Adipocyte (in vitro differentiated cells): ENCODE results near the gene TBL2.
A peak's percentile ranks its signal among the peaks of the same experiment; 100 is the strongest.
"Not testable (repeated sequence)": the region's sequence is repeated elsewhere in the genome, so short reads cannot be mapped to it uniquely, and the experiment has no call there.

Experiments used
- DNase-seq: peaks from one replicate; pipeline ENCODE4 v3.0.0-alpha.2; 2015; ENCODE audit warnings: low read depth
- H3K27me3 ChIP-seq: replicated peaks from 2 replicates; pipeline ENCODE4 v1.7.0; 2013; ENCODE audit warnings: mild to moderate bottlenecking, low read length, moderate library complexity; ENCODE audit not compliant: control insufficient read depth, insufficient read depth
- H3K36me3 ChIP-seq: 2 replicates; pipeline ENCODE4 v1.7.0; 2013; ENCODE audit warnings: low read length, mild to moderate bottlenecking, moderate library complexity; ENCODE audit not compliant: control insufficient read depth, insufficient read depth, severe bottlenecking
- H3K4me1 ChIP-seq: 2 replicates; pipeline ENCODE4 v1.7.0; 2013; ENCODE audit warnings: mild to moderate bottlenecking, low read length, moderate library complexity; ENCODE audit not compliant: control insufficient read depth, insufficient read depth
- H3K4me3 ChIP-seq: 2 replicates; pipeline ENCODE4 v1.7.0; 2013; ENCODE audit warnings: mild to moderate bottlenecking, low read length, moderate library complexity
- H3K9ac ChIP-seq: 2 replicates; pipeline ENCODE4 v1.7.0; 2013; ENCODE audit warnings: mild to moderate bottlenecking, low read length, moderate library complexity
- H3K9me3 ChIP-seq: 2 replicates; pipeline ENCODE4 v1.7.0; 2013; ENCODE audit warnings: mild to moderate bottlenecking, low read length, moderate library complexity; ENCODE audit not compliant: control insufficient read depth

Gene TBL2

GRCh38 chr7:73581006-73581405, 2.6 kb upstream of the TBL2 start:
- H3K4me1 ChIP-seq: peaks cover 27% of the 10 kb centered on the region
- H3K27me3 ChIP-seq, H3K4me3 ChIP-seq, H3K36me3 ChIP-seq, H3K9me3 ChIP-seq, H3K9ac ChIP-seq, DNase-seq: not testable (repeated sequence)

- peak; percentile 37 for DNase-seq
- peak overlapping the region; percentile 93 for H3K9ac ChIP-seq
- peaks cover 26% of the 10 kb centered on the region for H3K36me3 ChIP-seq
- H3K4me3 ChIP-seq: peak overlapping the region; percentile 88
- H3K4me1 ChIP-seq: peaks cover 22% of the 10 kb centered on the region
- H3K9me3 ChIP-seq: no peaks in the 10 kb centered on the region
- no peaks in the 10 kb centered on the region for H3K27me3 ChIP-seq
These were observed 595 bp downstream of the TBL2 start for GRCh38 chr7:73577627-73578341.

- Histone ChIP-seq H3K9me3 (no peaks in the 10 kb centered on the region), H3K9ac (no peak overlapping the region), H3K4me1 (peaks cover 18% of the 10 kb centered on the region), H3K36me3 (peaks cover 66% of the 10 kb centered on the region), H3K27me3 (no peaks in the 10 kb centered on the region), H3K4me3 (no peak overlapping the region)
- no peak for DNase-seq
These were observed 4.6 kb downstream of the TBL2 start for GRCh38 chr7:73573791-73574190.

GRCh38 chr7:73573276-73573675, 5.1 kb downstream of the TBL2 start:
- Histone ChIP-seq H3K9me3 (no peaks in the 10 kb centered on the region), H3K4me3 (no peak overlapping the region), H3K4me1 (peaks cover 18% of the 10 kb centered on the region), H3K27me3 (no peaks in the 10 kb centered on the region), H3K9ac (no peak overlapping the region), H3K36me3 (peaks cover 67% of the 10 kb centered on the region)
- DNase-seq: no peak

GRCh38 chr7:73572767-73573186, 5.6 kb downstream of the TBL2 start:
- Histone ChIP-seq H3K36me3 (peaks cover 67% of the 10 kb centered on the region), H3K27me3 (no peaks in the 10 kb centered on the region), H3K4me1 (peaks cover 18% of the 10 kb centered on the region), H3K4me3 (no peak overlapping the region), H3K9me3 (no peaks in the 10 kb centered on the region), H3K9ac (no peak overlapping the region)
- DNase-seq: no peak

- DNase-seq: no peak
- H3K27me3 ChIP-seq: no peaks in the 10 kb centered on the region
- H3K36me3 ChIP-seq: peaks cover 67% of the 10 kb centered on the region
- no peaks in the 10 kb centered on the region for H3K9me3 ChIP-seq
- H3K4me3 ChIP-seq: no peak overlapping the region
- H3K4me1 ChIP-seq: no peaks in the 10 kb centered on the region
- no peak overlapping the region for H3K9ac ChIP-seq
These were observed 7.4 kb downstream of the TBL2 start for GRCh38 chr7:73570977-73571376.

- H3K27me3 ChIP-seq: no peaks in the 10 kb centered on the region
- H3K4me3 ChIP-seq: no peak overlapping the region
- H3K4me1 ChIP-seq: peaks cover 4% of the 10 kb centered on the region
- H3K36me3 ChIP-seq: peaks cover 64% of the 10 kb centered on the region
- no peaks in the 10 kb centered on the region for H3K9me3 ChIP-seq
- no peak for DNase-seq
- H3K9ac ChIP-seq: no peak overlapping the region
These were observed 7.9 kb downstream of the TBL2 start for GRCh38 chr7:73570521-73570920.

GRCh38 chr7:73569042-73569608, 9.3 kb downstream of the TBL2 start:
- no peak for DNase-seq
- Histone ChIP-seq H3K4me1 (peaks cover 5% of the 10 kb centered on the region), H3K4me3 (no peak overlapping the region), H3K36me3 (peaks cover 54% of the 10 kb centered on the region), H3K9ac (no peak overlapping the region), H3K27me3 (no peaks in the 10 kb centered on the region), H3K9me3 (no peaks in the 10 kb centered on the region)

- Histone ChIP-seq H3K9me3 (no peaks in the 10 kb centered on the region), H3K9ac (no peak overlapping the region)
- no peak for DNase-seq
These were observed 10.3 kb downstream of the TBL2 start for GRCh38 chr7:73567846-73568685.

GRCh38 chr7:73567140-73567539, 11.2 kb downstream of the TBL2 start:
- Histone ChIP-seq H3K4me1 (peaks cover 5% of the 10 kb centered on the region), H3K9ac (no peak overlapping the region), H3K27me3 (no peaks in the 10 kb centered on the region)

More at GRCh38 chr7:73567846-73568685, 10.3 kb downstream of the TBL2 start:
- H3K27me3 ChIP-seq: no peaks in the 10 kb centered on the region
- peaks cover 5% of the 10 kb centered on the region for H3K4me1 ChIP-seq
- no peak overlapping the region for H3K4me3 ChIP-seq
- H3K36me3 ChIP-seq: peaks cover 43% of the 10 kb centered on the region

GRCh38 chr7:73566431-73566830, 11.9 kb downstream of the TBL2 start:
- H3K27me3 ChIP-seq, H3K4me1 ChIP-seq: not testable (repeated sequence)
- H3K36me3 ChIP-seq: peaks cover 27% of the 10 kb centered on the region

More at GRCh38 chr7:73567140-73567539, 11.2 kb downstream of the TBL2 start:
- no peak for DNase-seq
- Histone ChIP-seq H3K4me3 (no peak overlapping the region), H3K9me3 (no peaks in the 10 kb centered on the region), H3K36me3 (peaks cover 34% of the 10 kb centered on the region)

More at GRCh38 chr7:73566431-73566830, 11.9 kb downstream of the TBL2 start:
- not testable (repeated sequence) for DNase-seq, H3K9me3 ChIP-seq
- H3K9ac ChIP-seq: peak overlapping the region; percentile 2
- peak overlapping the region; percentile 69 for H3K4me3 ChIP-seq
